ENCODE measurements around the gene PCDHA2. TPM values are rescaled to one million over a fixed set of nuclear protein-coding genes. Genes with fewer than 3 reads are reported as not detected.

Gene PCDHA2
- total and polyA plus RNA-seq, 9 of the 15 experiments (the other 6 are each of a cell fraction or from before 2014, with no cell fraction given): not detected

DNA sequence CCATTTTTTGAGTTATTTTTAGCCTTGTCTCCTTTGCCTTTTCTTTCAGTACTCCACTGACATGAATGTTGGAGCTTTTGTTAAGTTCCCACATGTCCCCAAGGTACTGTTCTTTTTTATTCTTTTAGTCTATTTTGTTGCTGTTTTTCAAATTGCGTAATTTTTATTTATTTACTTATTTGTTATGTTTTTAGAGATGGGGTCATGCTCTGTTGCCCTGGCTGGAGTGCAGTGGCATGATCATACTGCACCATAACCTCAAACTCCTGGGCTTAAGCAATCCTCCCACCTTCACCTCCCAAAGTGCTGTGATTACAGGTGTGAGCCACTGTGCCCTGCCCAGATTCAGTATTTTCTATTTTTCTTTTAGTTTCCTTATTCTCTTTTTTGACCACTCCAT lies 14.1 kb upstream of the PCDHA2 start (continued):
- TF ChIP-seq ZNF76 (CRISPR knock-in tag; IDR thresholded peaks at IDR 0.05; ENCODE audit: borderline replicate concordance) (no peak), PYGO2 (tag; IDR thresholded peaks at IDR 0.05) (no peak), NFE2L1 (tag; IDR thresholded peaks at IDR 0.05; ENCODE audit: borderline replicate concordance, low read depth) (no peak), KLF6 (CRISPR knock-in tag; IDR thresholded peaks at IDR 0.05; ENCODE audit: borderline replicate concordance) (no peak), CCNT2 (IDR thresholded peaks at IDR 0.05; ENCODE audit: borderline replicate concordance, extremely low read depth, insufficient read length, low read depth, low read length) (no peak), PHB (CRISPR knock-in tag; IDR thresholded peaks at IDR 0.05) (no peak)
- TF ChIP-seq, protein P1, sequence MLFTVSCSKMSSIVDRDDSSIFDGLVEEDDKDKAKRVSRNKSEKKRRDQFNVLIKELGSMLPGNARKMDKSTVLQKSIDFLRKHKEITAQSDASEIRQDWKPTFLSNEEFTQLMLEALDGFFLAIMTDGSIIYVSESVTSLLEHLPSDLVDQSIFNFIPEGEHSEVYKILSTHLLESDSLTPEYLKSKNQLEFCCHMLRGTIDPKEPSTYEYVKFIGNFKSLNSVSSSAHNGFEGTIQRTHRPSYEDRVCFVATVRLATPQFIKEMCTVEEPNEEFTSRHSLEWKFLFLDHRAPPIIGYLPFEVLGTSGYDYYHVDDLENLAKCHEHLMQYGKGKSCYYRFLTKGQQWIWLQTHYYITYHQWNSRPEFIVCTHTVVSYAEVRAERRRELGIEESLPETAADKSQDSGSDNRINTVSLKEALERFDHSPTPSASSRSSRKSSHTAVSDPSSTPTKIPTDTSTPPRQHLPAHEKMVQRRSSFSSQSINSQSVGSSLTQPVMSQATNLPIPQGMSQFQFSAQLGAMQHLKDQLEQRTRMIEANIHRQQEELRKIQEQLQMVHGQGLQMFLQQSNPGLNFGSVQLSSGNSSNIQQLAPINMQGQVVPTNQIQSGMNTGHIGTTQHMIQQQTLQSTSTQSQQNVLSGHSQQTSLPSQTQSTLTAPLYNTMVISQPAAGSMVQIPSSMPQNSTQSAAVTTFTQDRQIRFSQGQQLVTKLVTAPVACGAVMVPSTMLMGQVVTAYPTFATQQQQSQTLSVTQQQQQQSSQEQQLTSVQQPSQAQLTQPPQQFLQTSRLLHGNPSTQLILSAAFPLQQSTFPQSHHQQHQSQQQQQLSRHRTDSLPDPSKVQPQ (CRISPR knock-in tag; IDR thresholded peaks at IDR 0.05; ENCODE audit: borderline replicate concordance): no peak

Measured in K562 (cell line).